Activated CD4-positive, CD25-positive, alpha-beta regulatory T cell (primary cell): Measurements from ENCODE around the gene RBMX.
"Not testable (repeated sequence)": the region's sequence is repeated elsewhere in the genome, so short reads cannot be mapped to it uniquely, and the experiment has no call there.

Source experiments
- DNase-seq, 4 experiments: peaks; one replicate each; lab custom pipeline; 2025; lab: John Stamatoyannopoulos, UW

Gene RBMX

GRCh38 chrX:136880452-136881013 is at the start of gene RBMX:
Gene RBMX (minus strand): TSS chrX:136880725. CDS start chrX:136879427, 1,298 bp downstream.
- peak; percentile 55 to 75 (median 74) for DNase-seq

GRCh38 chrX:136921438-136921837 is 40.9 kb upstream of the RBMX start:
- not testable (repeated sequence) for DNase-seq

GRCh38 chrX:136920001-136920400 is 39.5 kb upstream of the RBMX start:
- no peak for DNase-seq

- DNase-seq, result no peak
Measured at GRCh38 chrX:136916827-136917226, 36.3 kb upstream of the RBMX start.

GRCh38 chrX:136911661-136912060 is 31.1 kb upstream of the RBMX start:
- not testable (repeated sequence) for DNase-seq

GRCh38 chrX:136911253-136911652 is 30.7 kb upstream of the RBMX start:
- no peak for DNase-seq

- no peak for DNase-seq
Measured at GRCh38 chrX:136910565-136911035, 30.1 kb upstream of the RBMX start.

GRCh38 chrX:136909706-136910564 is 29.4 kb upstream of the RBMX start:
- DNase-seq, result peak in 3 of 4 experiments; percentile 1 to 5 (median 3)

- DNase-seq, result peak; percentile 40 to 59 (median 50)
Measured at GRCh38 chrX:136909119-136909705, 28.7 kb upstream of the RBMX start.

- no peak for DNase-seq
Measured at GRCh38 chrX:136907621-136908020, 27.1 kb upstream of the RBMX start.

GRCh38 chrX:136906921-136907510 is 26.5 kb upstream of the RBMX start:
- DNase-seq, result no peak

- DNase-seq, result not testable (repeated sequence)
Measured at GRCh38 chrX:136904067-136904466, 23.5 kb upstream of the RBMX start.

- not testable (repeated sequence) for DNase-seq
Measured at GRCh38 chrX:136900071-136900470, 19.5 kb upstream of the RBMX start.

- DNase-seq, result no peak
Measured at GRCh38 chrX:136899221-136899620, 18.7 kb upstream of the RBMX start.

GRCh38 chrX:136898752-136899151 is 18.2 kb upstream of the RBMX start:
- not testable (repeated sequence) for DNase-seq

- no peak for DNase-seq
Measured at GRCh38 chrX:136896121-136896914, 15.8 kb upstream of the RBMX start.

- DNase-seq, result no peak
Measured at GRCh38 chrX:136892412-136892811, 11.9 kb upstream of the RBMX start.

GRCh38 chrX:136890596-136890995 is 10.1 kb upstream of the RBMX start:
- DNase-seq, result not testable (repeated sequence)

- no peak for DNase-seq
Measured at GRCh38 chrX:136889269-136889668, 8.7 kb upstream of the RBMX start.

- DNase-seq, result peak in 3 of 4 experiments; percentile 7 to 23 (median 19)
Measured at GRCh38 chrX:136880003-136880451, 498 bp downstream of the RBMX start.

- no peak for DNase-seq
Measured at GRCh38 chrX:136879001-136879687, 1.4 kb downstream of the RBMX start.
